ENCODE measurements around the gene CYP4F2. TPM values are rescaled to one million over a fixed set of nuclear protein-coding genes. Genes with fewer than 3 reads are reported as not detected.
A peak's percentile ranks its signal among the peaks of the same experiment; 100 is the strongest.
"Not testable (repeated sequence)": the region's sequence is repeated elsewhere in the genome, so short reads cannot be mapped to it uniquely, and the experiment has no call there.

CYP4F2 gene
- total and polyA plus RNA-seq, 10 donors = 0.37 TPM; not detected in 9

GRCh38 chr19:15936950-15937349 lies 39.1 kb upstream of the CYP4F2 start:
- H3K27ac ChIP-seq = no peak overlapping the region
- H3K4me1 ChIP-seq = peaks cover 0 to 8% (median 1%) of the 10 kb centered on the region in 6 donors
- intact Hi-C loops (cut with DNase I; ENCODE audit: low total_unique reads) = no loop called here
- 40 to 93% (median 86%) methylated on average over 1 to 2 of the region's 2 CpGs for WGBS, 5 donors
- peaks cover 0 to 15% (median 3%) of the 10 kb centered on the region in 7 donors for H3K27me3 ChIP-seq (replicated peaks in 1 of 7)
- TF ChIP-seq POLR2AphosphoS5 (IDR thresholded peaks at IDR 0.05) (no peak), POLR2A (IDR thresholded peaks at IDR 0.05) (no peak)
- TF ChIP-seq, protein P1, sequence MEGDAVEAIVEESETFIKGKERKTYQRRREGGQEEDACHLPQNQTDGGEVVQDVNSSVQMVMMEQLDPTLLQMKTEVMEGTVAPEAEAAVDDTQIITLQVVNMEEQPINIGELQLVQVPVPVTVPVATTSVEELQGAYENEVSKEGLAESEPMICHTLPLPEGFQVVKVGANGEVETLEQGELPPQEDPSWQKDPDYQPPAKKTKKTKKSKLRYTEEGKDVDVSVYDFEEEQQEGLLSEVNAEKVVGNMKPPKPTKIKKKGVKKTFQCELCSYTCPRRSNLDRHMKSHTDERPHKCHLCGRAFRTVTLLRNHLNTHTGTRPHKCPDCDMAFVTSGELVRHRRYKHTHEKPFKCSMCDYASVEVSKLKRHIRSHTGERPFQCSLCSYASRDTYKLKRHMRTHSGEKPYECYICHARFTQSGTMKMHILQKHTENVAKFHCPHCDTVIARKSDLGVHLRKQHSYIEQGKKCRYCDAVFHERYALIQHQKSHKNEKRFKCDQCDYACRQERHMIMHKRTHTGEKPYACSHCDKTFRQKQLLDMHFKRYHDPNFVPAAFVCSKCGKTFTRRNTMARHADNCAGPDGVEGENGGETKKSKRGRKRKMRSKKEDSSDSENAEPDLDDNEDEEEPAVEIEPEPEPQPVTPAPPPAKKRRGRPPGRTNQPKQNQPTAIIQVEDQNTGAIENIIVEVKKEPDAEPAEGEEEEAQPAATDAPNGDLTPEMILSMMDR (IDR thresholded peaks at IDR 0.05 in 8 of 11, conservative IDR thresholded peaks at IDR 0.05 in 3 of 11) = no peak
- H3K36me3 ChIP-seq = no peaks in the 10 kb centered on the region
- no peak for DNase-seq
- no peak overlapping the region for H3K4me3 ChIP-seq
- peaks cover 0 to 19% (median 6%) of the 10 kb centered on the region in 8 donors for H3K9me3 ChIP-seq

- peaks cover 0 to 19% (median 6%) of the 10 kb centered on the region in 8 donors for H3K9me3 ChIP-seq
- peaks cover 0 to 8% (median 1%) of the 10 kb centered on the region in 6 donors for H3K4me1 ChIP-seq
- H3K27me3 ChIP-seq (replicated peaks in 1 of 7) = peaks cover 0 to 15% (median 4%) of the 10 kb centered on the region in 7 donors
- no peak for DNase-seq
- H3K36me3 ChIP-seq = no peaks in the 10 kb centered on the region
- intact Hi-C loops (cut with DNase I; ENCODE audit: low total_unique reads) = no loop called here
- no peak for TF ChIP-seq POLR2AphosphoS5 (IDR thresholded peaks at IDR 0.05)
- TF ChIP-seq, protein P1 (IDR thresholded peaks at IDR 0.05 in 8 of 11, conservative IDR thresholded peaks at IDR 0.05 in 3 of 11) = no peak
- TF ChIP-seq POLR2A (IDR thresholded peaks at IDR 0.05) = no peak
- WGBS, 5 donors = 71 to 84% (median 79%) methylated on average over 3 of the region's 3 CpGs
- no peak overlapping the region for H3K27ac ChIP-seq
- no peak overlapping the region for H3K4me3 ChIP-seq
Observed at GRCh38 chr19:15936173-15936572, 38.3 kb upstream of the CYP4F2 start.

GRCh38 chr19:15935167-15935702 lies 37.4 kb upstream of the CYP4F2 start:
- Histone ChIP-seq H3K36me3 (no peaks in the 10 kb centered on the region), H3K9me3 (peaks cover 0 to 19% (median 6%) of the 10 kb centered on the region in 8 donors), H3K27me3 (replicated peaks in 1 of 7) (peaks cover 0 to 22% (median 4%) of the 10 kb centered on the region in 7 donors), H3K4me3 (no peak overlapping the region), H3K27ac (peak overlapping the region in 2 of 8 donors; percentile 62 to 63), H3K4me1 (peaks cover 0 to 8% (median 1%) of the 10 kb centered on the region in 6 donors)
- intact Hi-C loops (cut with DNase I; ENCODE audit: low total_unique reads) = no loop called here
- 48 to 84% (median 55%) methylated on average over 3 of the region's 3 CpGs for WGBS, 5 donors
- TF ChIP-seq, protein P1 (IDR thresholded peaks at IDR 0.05 in 8 of 11, conservative IDR thresholded peaks at IDR 0.05 in 3 of 11) = no peak
- TF ChIP-seq POLR2A (IDR thresholded peaks at IDR 0.05) (no peak), POLR2AphosphoS5 (IDR thresholded peaks at IDR 0.05) (no peak)
- DNase-seq = no peak

DNA sequence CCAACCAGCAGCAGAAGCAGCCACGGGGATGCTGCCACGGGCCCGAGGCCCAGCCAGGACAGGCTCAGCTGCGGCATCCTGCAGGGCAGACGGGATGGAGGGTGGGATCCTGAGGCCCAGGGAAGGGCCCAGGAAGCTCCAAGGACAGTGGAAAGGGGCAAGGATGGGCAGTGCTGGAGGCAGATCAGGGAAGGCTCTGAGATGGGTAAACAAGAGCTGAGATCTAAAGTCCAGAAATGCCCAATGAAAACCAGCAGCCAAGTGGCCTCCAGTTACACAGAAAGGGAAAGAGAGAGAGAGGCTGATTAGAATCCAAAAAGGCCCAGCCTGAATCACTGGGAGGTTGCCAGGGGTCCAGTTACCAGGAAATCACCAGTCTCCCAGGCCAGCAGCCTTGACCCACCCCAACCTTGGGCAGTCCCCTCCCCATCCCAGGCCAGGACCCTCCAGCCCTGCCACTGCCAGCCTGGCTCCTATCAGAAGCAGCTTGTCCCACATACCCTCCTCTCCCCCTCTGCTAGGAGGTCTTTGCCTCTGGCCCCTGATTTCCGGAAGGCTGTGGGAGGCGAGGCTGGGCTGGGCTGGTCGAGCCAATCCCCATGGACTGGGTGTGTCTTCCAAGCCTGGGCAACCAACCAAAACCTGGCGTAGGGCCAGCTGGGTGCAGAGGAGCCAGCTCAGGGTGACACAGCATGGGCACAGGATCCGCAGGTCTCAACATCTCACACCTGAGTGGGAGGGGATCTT lies 36.6 kb upstream of the CYP4F2 start, which contains the start of gene CYP4F11:
Gene CYP4F11, minus strand, starts transcription at position 198 of the 747 bp plus-strand sequence. Its CDS starts 121 bp downstream, at position 77.
- Histone ChIP-seq H3K9me3 (peaks cover 0 to 19% (median 6%) of the 10 kb centered on the region in 8 donors), H3K27me3 (replicated peaks in 1 of 7) (peaks cover 0 to 22% (median 7%) of the 10 kb centered on the region in 7 donors), H3K36me3 (no peaks in the 10 kb centered on the region), H3K4me3 (peak within 1 kb of the TSS in 1 of 8 donors; percentile 16), H3K4me1 (peaks cover 0 to 8% (median 1%) of the 10 kb centered on the region in 6 donors), H3K27ac (peak within 1 kb of the TSS in 4 of 8 donors; percentile 26 to 63 (median 52))
- no peak for TF ChIP-seq POLR2A (IDR thresholded peaks at IDR 0.05)
- peak in 2 of 3 donors; percentile 25 to 64 for TF ChIP-seq POLR2AphosphoS5 (IDR thresholded peaks at IDR 0.05)
- intact Hi-C loops (cut with DNase I; ENCODE audit: low total_unique reads) = no loop called here
- no peak for DNase-seq
- WGBS, 5 donors = 35 to 72% (median 52%) methylated on average over 9 to 10 of the region's 10 CpGs

- intact Hi-C loops (cut with DNase I; ENCODE audit: low total_unique reads) = not testable (repeated sequence)
- peak overlapping the region in 1 of 8 donors; percentile 16 for H3K4me3 ChIP-seq
Observed at GRCh38 chr19:15933761-15934331, 36.0 kb upstream of the CYP4F2 start.

More at GRCh38 chr19:15933761-15934331, 36.0 kb upstream of the CYP4F2 start:
- Histone ChIP-seq H3K27ac (peak overlapping the region in 3 of 8 donors; percentile 41 to 63 (median 62)), H3K9me3 (peaks cover 0 to 13% (median 5%) of the 10 kb centered on the region in 8 donors), H3K27me3 (replicated peaks in 1 of 7) (peaks cover 0 to 28% (median 11%) of the 10 kb centered on the region in 7 donors)
- DNase-seq, H3K36me3 ChIP-seq, H3K4me1 ChIP-seq: not testable (repeated sequence)
- WGBS, 5 donors = 54 to 85% (median 74%) methylated on average over 12 of the region's 12 CpGs
